ENCODE data around the gene MNT.

MNT gene

GRCh38 chr17:2414446-2415064 is 13.7 kb upstream of the MNT start:
- DNase-seq = no peak

GRCh38 chr17:2412561-2413021 is 11.7 kb upstream of the MNT start:
- DNase-seq = no peak

- DNase-seq = no peak
Observed at GRCh38 chr17:2410951-2411350, 10.1 kb upstream of the MNT start.

GRCh38 chr17:2406903-2407790 is 6.3 kb upstream of the MNT start:
- DNase-seq = no peak

- DNase-seq = no peak
Observed at GRCh38 chr17:2406271-2406902, 5.5 kb upstream of the MNT start.

GRCh38 chr17:2405247-2405926 is 4.5 kb upstream of the MNT start:
- DNase-seq = no peak

GRCh38 chr17:2403044-2403443 is 2.2 kb upstream of the MNT start:
- no peak for DNase-seq

GRCh38 chr17:2402544-2402943 is 1.7 kb upstream of the MNT start:
- DNase-seq = no peak

GRCh38 chr17:2401426-2402221 is 764 bp upstream of the MNT start:
- peak; percentile 99 for DNase-seq

GRCh38 chr17:2400474-2400866 is 390 bp downstream of the MNT start:
- DNase-seq = peak; percentile 44

GRCh38 chr17:2399572-2400473 is 1.0 kb downstream of the MNT start:
- peak; percentile 88 for DNase-seq

- peak; percentile 61 for DNase-seq
Observed at GRCh38 chr17:2398655-2399571, 1.9 kb downstream of the MNT start.

- no peak for DNase-seq
Observed at GRCh38 chr17:2398182-2398581, 2.7 kb downstream of the MNT start.

- DNase-seq = no peak
Observed at GRCh38 chr17:2397247-2398171, 3.4 kb downstream of the MNT start.

- DNase-seq = no peak
Observed at GRCh38 chr17:2396568-2397246, 4.2 kb downstream of the MNT start.

GRCh38 chr17:2396192-2396567 is 4.7 kb downstream of the MNT start:
- no peak for DNase-seq

- no peak for DNase-seq
Observed at GRCh38 chr17:2395258-2396181, 5.3 kb downstream of the MNT start.

Data from activated CD4-positive, alpha-beta T cell treated with anti-CD3 and anti-CD28 coated beads, Interleukin-2, amount 50 U/mL, for 1 hour (primary cell).